Erythroblast (primary cell): ENCODE data around the gene KIF5A.
"Not testable (repeated sequence)": the region's sequence is repeated elsewhere in the genome, so short reads cannot be mapped to it uniquely, and the experiment has no call there.

ENCODE experiments used
- DNase-seq, 2 experiments: peaks; one replicate each; lab custom pipeline; 2025; lab: John Stamatoyannopoulos, UW
- GATA1 ChIP-seq: IDR thresholded peaks from 2 replicates; pipeline ENCODE4 v1.6.1; 2011; ENCODE audit warnings: low read depth, mild to moderate bottlenecking, control low read depth, low read length, moderate library complexity
- POLR2A ChIP-seq: IDR thresholded peaks from 2 replicates; pipeline ENCODE4 v1.6.1; 2011; ENCODE audit warnings: mild to moderate bottlenecking, low read length

KIF5A gene

DNA sequence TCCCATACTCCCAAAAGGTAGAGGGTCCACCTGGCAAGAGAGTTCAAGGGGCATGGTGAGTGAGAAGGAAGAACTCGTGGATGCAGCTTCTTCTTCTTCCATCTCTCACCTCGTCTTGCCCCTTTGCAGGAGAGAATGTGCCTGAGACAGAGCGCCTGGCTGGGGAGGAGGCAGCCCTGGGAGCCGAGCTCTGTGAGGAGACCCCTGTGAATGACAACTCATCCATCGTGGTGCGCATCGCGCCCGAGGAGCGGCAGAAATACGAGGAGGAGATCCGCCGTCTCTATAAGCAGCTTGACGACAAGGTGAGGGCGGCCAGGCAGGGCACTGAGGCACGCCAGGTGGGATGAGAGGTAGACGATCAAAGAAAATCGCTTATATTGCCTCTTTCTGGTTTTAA is 20.0 kb downstream of the KIF5A start:
- TF ChIP-seq POLR2A (no peak), GATA1 (no peak)
- no peak for DNase-seq

DNA sequence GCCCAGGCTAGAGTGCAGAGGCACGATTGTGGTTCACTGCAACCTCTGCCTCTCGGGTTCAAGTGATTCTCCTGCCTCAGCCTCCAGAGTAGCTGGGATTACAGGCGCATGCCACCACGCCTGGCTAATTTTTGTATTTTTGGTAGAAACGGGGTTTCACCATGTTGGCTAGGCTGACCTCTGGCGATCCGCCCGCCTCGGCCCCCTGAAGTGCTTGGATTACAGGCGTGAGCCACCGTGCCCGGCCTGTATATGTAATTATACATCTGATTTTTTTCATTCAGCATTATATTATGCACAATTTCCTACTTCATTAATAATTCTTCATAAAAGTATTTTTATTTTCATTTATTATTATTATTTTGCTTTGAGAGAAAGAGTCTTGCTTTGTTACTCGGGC is 20.6 kb downstream of the KIF5A start:
- not testable (repeated sequence) for DNase-seq

DNA sequence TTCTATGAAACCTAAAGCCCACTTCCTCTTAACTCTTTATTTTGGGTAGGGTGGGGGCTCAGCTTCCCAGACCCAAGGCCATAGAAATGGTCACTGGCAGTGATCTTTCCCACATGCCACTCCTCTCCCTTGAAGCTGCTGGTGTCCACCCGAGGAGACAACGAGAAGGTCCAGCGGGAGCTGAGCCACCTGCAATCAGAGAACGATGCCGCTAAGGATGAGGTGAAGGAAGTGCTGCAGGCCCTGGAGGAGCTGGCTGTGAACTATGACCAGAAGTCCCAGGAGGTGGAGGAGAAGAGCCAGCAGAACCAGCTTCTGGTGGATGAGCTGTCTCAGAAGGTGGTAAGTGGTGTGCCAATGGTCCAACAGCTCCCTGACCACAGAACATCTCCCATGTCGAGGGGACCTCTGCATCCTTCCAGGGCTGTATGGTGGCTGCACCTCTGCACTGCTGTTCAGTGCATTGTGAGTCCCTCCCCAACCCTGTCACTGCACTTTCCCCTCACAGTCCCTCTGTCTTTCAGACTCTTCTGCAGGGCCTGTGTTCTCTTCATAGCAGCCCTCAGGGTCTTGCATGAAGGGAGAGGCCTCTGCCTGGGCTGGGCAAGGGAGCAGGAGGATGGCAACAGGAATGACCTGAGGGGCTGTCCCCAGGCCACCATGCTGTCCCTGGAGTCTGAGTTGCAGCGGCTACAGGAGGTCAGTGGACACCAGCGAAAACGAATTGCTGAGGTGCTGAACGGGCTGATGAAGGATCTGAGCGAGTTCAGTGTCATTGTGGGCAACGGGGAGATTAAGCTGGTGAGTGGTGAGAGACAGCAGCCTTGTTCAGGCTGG is 22.3 kb downstream of the KIF5A start:
- TF ChIP-seq POLR2A: no peak
- no peak for TF ChIP-seq GATA1
- no peak for DNase-seq

DNA sequence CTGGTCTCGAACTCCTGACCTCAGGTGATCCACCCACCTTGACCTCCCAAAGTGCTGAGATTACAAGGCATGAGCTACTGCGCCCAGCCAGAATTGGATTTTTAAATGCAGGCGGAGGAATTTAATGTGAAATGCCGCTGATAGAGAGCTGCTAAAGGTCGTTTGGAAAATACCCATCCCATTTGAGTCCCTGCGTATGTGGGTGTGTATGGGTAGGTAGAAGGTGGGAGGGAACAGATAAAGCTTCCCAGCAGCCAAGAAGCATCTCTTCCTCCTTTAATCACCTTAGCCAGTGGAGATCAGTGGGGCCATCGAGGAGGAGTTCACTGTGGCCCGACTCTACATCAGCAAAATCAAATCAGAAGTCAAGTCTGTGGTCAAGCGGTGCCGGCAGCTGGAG is 25.0 kb downstream of the KIF5A start:
- TF ChIP-seq POLR2A (no peak), GATA1 (no peak)
- no peak for DNase-seq

DNA sequence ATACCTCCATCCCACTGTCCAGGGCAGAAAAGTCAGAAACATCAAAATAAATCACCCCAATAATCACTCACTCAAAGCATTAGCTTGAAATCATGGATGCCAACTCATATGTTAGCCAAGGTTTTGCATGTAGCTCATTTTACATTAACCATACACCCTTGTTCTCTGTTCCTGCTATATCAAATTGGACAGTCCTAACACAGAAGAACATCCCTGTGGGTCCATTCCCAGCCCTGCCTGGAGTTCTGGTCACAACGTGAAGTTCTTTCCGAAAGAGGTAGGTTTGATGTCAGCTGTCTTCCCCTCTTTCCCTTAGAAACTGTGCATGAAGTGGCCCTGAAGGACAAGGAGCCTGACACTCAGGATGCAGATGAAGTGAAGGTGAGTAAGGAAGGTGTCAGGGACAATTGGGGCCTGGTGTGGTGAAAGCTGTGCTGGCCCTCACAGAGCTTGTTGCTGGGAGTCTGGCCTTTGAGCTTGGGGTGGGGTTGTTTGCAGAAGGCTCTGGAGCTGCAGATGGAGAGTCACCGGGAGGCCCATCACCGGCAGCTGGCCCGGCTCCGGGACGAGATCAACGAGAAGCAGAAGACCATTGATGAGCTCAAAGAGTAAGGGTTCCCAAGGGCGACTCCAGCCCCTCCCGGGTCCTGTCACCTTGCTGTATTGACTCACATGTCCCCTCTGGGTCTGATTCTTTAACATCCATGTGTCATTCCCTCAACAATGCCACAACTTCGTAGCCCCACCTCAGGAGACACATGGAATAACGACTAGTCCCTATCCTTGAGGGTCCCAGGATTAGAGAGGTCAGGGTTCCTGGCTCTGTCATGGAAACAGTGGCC is 26.1 kb downstream of the KIF5A start:
- TF ChIP-seq GATA1: no peak
- no peak for TF ChIP-seq POLR2A
- no peak for DNase-seq

DNA sequence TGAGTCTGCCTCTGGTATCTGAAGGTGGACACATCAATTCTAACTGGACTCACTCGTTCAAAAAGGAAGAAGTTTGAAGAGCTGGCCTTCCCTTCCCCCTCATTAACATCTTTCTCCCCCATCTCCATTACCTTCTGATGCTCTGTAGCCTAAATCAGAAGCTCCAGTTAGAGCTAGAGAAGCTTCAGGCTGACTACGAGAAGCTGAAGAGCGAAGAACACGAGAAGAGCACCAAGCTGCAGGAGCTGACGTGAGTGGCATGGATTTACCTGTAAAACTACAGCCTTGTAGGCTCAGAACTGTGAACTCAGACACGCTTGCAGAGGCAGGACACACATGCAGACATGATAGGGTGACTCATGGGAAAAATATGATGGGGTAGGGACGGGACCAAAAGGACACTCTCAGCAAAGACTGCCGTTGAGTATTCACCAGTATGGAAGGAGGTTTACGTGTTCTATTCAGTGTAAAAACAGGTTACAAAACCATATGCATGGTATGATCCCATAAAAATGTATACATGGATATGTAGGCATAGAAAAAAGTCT is 26.8 kb downstream of the KIF5A start:
- TF ChIP-seq GATA1 (no peak), POLR2A (no peak)
- no peak for DNase-seq

DNA sequence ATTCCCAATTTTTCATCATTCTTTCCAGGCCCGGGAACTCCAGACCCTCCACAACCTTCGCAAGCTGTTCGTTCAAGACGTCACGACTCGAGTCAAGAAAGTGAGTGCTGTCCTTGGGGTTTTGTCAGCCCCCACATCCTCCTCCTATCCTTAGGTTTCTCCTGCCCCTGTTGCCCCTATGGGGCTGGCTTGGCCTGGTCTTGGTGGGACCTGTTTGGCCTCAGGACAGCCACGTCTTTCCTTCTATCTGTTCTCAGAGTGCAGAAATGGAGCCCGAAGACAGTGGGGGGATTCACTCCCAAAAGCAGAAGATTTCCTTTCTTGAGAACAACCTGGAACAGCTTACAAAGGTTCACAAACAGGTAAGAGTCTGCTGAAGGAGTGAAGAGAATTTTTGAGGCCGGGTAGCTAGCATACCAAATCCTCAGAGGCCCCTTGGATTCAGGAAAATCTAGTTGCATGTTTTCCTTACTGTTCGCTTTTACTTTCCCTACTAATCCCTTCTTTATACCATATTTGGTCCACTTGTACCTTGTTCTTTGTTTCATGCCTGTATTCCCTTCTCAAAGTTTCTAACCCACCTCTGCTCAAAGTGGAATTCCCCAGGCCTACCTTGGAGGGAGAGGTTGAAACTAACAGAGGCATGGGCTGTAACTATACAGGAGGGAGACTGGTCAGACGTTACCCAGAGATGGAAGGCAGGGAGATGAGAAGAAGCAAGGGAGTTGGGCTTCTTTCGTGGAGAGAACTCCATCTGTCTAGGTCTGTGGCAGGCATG is 28.3 kb downstream of the KIF5A start:
- no peak for TF ChIP-seq POLR2A
- no peak for TF ChIP-seq GATA1
- no peak for DNase-seq

DNA sequence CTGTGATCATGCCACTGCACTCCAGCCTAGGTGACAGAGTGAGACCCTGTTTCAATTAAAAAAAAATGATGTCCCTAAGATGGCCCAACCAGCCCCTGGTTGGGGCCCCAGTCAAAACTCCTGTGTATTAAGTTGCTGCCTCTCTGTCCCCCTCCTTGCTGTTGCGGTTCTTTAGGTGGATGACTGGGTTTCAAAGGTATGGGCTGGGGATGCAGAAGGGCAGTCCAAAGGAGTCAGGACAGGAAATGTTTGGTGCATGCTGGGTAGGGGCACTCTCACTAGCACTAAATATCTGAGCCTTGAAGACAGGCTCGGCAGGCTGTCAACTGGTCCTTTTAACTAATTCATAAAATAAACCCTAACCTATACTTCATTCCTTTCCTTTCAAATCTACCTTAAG is 29.2 kb downstream of the KIF5A start:
- TF ChIP-seq POLR2A (no peak), GATA1 (no peak)
- no peak for DNase-seq

DNA sequence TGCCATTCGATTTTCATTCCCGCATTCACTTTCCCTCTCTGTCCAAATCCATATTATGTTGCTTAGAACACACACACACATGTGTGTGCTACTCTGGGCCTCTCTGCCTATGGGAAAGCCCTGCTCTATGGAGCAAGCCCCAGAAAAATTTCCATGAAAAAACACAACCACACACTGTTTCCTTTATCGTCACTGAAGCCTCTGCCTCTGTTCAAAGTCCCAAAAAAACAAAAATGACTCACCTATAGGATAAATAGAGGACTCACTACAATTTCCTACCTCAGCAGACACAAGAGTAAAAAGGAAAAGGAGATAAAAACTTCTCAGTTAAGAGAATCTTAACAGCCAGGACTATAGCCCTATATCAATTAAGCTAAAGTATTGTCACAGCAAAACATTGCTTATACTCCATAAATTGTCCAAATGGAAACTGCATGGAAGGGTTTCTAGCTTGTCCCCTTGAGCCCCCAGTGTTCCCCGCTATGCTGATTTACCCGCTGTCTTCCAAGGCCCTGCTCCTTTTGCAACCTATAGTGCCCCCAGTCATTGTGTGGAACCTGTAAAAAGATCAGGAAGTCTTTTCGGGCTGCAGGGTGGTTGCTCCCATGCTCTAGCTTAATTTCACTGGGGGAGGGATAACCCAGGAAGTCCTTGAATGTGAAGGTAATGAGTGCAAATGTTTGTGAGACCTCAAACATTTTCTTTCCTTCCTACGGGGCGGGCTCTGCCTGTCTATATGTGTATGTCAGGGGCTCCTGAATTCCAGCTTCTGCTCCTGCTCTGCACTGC is 30.0 kb downstream of the KIF5A start:
- no peak for DNase-seq
- TF ChIP-seq POLR2A: no peak
- TF ChIP-seq GATA1: no peak

DNA sequence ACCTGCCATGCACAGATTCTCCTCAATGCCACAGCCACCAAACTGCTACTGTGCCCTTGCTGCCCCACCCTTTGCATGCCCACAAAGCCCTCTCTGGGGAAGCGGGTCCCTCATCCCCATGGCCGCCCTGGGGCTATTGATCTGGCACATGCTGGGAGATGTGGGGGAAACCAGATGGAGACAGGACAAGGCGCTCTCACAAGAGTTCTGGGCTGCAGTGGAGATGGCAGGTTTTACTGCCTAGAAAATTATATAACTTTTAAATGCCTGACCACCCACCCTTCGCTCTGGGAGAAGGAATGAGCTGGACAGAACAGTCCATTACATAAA is 30.6 kb downstream of the KIF5A start:
- no peak for TF ChIP-seq GATA1
- no peak for TF ChIP-seq POLR2A
- no peak for DNase-seq

DNA sequence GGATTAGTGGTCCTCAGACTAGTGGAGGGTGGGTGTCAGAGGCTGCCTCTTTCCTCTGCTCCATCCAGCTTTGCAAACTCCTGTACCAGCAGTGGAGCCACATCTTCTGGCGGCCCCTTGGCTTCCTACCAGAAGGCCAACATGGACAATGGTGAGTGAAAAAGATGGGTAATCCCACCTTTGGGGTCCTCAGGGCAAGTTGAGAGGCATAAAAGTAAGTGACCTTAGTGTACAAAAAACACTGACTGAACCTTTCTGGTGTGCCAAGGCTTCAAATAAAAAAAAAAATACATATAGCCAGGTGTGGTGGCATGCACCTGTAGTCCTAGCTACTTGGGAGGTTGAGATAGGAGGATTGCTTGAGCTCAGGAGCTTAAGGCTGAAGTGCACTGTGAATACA is 32.0 kb downstream of the KIF5A start:
- no peak for TF ChIP-seq POLR2A
- no peak for TF ChIP-seq GATA1
- no peak for DNase-seq

DNA sequence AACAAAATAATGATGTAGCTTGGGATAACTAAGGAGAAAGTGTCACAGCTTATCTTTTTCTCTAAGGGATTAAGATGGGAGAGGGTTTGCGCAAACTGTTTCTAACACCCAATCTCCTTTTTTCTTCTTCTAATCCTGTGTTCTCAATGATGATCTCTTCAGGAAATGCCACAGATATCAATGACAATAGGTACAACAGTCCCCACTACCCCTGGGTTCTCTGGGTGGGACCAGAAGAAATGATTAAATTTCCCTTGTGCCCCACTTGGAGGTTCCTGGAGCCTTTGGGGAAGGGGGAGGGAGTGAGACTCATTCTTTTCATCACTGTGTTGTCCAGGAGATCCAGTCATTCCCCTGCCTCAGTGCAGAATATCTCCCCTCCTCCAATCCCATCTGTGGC is 32.6 kb downstream of the KIF5A start:
- TF ChIP-seq POLR2A: no peak
- no peak for TF ChIP-seq GATA1
- DNase-seq: no peak
